HG03442 (cell line): ENCODE data around the gene CEMIP2.
"Not testable (repeated sequence)": the region's sequence is repeated elsewhere in the genome, so short reads cannot be mapped to it uniquely, and the experiment has no call there.

Experiments used
- ATAC-seq: cut with Tn5 transposase; IDR thresholded peaks from one replicate; pipeline ENCODE4 v1.9.1; 2021; ENCODE audit warnings: mild to moderate bottlenecking, moderate library complexity; ENCODE audit not compliant: unreplicated experiment

Gene CEMIP2

DNA sequence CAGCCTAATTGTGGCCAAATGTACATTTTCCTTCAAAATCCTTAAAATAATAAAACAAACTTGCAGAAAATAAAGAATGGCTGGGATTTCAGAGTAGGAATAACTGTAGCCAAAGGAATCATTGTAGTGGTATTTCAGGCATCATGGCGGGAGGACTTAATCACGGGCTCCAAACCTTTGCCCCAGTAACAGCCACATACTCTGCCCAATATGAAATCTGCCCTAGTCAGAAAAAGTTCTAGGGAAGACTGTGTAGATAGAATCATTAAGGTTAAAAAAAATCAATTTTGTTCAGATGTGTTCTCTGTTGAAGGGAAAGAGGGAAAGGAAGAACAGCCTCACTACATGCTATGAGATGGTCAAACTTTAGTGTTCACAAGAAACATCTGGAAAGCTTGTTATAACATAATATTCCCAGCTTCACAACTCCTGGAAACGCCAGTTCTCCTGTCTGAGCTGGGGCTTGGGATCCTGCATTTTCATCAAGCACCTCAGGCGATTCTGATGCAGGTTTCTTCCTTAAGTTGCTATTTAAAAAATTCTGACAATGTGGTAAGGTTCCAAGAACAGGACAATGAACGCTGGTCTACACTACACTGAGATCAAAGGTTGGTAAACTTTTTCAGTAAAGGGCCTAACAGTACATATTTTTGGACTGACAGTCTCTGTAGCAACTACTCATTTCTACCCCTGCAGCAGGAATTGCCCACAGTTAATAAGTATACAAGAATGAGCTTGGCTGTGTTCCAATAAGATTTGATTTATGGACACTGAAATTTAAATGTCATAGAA lies 87.9 kb downstream of the CEMIP2 start:
- ATAC-seq, result peak; percentile 36

DNA sequence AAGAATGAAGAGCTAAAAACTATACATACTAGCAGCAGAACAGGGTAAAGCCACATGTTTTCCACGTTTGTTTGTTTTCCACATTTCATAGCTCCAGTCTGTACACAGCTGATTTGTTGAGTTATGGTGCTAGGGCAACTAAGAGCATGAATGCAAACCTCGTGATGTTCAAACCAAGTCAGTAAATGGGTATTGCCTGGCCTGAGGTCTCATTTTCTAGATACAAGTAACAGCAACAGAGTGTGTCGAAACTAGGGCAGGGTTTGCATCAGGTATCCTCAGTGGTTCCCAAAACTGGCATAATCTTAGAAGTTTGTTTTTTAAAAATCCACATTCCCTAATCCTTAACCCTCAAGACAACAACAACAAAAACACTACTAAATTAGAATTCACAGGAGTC lies 89.3 kb downstream of the CEMIP2 start:
- no peak for ATAC-seq

DNA sequence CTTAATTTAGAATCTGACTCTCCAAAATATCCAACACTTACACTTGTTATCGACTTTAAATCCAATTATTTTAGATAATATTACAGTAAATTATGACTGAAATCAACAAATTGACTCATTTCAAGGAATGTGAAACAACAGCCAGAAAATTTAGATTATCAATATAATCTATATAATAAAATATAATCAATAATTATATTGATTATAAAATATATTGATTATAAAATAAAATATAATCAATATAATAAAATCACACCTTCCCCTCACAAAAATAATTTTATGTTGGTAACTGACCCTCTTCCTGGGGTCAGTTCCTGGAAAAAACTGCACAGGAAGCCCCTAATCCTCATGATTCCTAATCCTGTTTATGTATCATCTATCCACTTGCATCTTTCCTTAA lies 91.1 kb downstream of the CEMIP2 start:
- no peak for ATAC-seq

DNA sequence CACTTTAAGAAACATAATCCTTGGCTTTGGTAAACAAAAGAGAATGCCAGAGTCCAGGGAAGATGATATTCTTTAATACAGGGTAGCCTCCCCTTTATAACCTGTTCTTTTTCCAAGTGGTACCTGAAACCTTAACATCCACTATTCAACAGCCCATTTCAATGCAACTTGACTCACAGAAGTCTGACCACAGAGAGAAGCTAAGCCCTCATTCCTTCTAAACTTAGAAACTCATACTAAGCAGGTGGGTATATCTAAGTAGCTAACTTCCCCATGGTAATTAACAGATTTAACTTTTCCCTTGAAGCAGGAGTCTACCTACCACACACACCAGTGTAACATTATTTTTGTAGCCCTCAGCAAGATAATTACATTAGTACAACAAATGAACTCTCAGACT lies 91.9 kb downstream of the CEMIP2 start:
- no peak for ATAC-seq

DNA sequence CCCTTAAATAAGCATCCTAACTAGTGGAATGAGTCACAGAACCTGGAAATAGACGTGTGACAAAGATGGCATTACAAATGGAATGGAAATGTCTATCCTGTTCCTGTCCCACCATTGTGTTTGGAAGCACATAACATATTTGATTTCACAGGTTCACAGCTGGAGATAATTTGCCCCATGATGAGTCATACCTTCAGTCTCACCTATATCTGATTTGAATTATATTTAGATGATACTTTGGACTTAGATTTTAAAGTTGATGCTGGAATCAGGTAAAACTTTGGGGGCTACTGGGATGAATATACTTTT lies 92.5 kb downstream of the CEMIP2 start:
- no peak for ATAC-seq

DNA sequence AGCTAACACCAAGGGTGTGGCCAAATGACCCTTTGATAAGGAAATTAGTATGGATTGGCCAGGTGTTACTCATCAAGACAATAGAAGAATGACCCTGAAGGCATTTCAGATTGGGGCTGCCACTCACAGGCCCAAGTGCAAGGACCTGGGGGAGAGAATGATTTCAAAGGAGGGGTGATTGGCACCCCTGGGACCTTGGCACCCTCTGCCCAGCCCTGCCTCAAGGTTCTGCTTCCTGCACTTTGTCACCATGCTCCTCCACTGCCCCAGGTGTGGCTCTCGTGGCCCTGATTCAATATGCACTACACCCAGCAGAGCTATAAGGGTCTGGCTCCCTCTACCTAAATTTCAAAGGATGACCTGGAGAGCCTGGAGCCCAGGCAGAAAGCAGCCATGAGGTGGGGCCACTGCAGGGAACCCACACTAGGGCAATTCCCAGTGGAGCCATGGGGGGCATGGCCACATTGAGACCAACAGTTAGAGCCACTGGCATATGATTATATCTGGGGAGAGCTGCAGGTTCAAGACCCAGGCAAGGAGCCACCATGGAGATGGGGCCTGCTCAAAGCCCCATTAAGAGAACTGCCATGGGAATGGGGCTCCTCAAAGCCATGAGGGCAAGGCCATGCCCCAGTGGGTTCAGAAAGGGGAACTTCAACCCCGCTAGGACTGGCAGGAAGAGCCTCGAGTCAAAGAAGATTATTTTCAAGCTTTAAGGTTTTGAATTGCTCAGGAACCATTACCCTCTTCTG lies 93.0 kb downstream of the CEMIP2 start:
- no peak for ATAC-seq

DNA sequence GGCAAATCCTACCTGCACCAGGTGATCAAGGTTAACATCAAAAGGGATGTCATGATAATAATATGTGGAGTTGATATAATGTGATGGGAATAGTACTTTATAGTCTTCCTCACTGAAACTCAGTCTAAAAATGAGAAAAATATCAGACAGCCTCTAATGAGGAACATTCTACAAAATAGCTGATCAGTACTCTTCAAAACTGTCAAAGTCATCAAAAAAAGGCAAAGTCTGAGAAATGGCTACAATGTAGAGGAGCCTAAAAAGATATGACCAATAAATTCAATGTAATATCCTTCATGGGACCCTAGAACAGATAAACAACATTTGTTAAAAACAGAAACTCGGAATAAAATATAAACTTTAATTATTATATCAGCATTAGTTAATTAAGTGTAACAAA lies 95.7 kb downstream of the CEMIP2 start:
- ATAC-seq, result no peak

DNA sequence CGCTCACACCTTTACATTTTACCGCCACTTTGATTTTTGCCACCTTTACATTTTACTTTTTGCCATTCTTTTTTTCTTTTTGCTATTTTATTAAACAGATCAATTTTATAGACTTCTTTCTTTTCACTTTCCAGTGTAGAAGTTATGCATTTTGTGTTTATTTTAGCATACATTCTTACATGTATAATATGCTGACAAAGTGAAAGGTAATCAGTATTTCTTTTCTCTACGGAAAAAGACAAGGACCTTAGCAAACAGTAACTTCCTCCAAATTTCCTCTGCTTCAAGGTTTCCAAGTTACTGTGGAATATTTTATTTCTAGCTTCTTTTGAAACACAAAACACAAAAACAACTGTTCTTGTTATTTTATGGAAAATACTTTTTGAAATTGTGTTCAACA lies 97.0 kb downstream of the CEMIP2 start:
- ATAC-seq, result no peak

DNA sequence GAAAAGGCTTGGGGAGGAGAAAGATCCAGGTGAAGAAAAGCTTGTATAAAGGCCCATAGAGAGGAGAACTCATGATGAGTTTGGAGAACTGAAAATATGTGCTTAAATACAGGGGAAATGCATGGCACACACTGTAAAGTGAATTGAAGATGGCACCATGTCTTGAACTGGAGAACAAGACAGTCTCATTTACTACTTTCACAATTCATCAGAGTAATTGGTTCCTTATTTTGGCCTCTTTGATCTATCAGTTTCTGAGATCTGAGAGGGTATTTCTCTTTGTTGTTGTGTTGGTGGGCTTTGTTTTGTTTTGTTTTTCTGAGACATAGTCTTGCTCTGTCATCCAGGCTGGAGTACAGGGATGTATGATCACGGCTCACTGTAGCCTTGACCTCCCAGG lies 98.2 kb downstream of the CEMIP2 start:
- peak; percentile 76 for ATAC-seq

DNA sequence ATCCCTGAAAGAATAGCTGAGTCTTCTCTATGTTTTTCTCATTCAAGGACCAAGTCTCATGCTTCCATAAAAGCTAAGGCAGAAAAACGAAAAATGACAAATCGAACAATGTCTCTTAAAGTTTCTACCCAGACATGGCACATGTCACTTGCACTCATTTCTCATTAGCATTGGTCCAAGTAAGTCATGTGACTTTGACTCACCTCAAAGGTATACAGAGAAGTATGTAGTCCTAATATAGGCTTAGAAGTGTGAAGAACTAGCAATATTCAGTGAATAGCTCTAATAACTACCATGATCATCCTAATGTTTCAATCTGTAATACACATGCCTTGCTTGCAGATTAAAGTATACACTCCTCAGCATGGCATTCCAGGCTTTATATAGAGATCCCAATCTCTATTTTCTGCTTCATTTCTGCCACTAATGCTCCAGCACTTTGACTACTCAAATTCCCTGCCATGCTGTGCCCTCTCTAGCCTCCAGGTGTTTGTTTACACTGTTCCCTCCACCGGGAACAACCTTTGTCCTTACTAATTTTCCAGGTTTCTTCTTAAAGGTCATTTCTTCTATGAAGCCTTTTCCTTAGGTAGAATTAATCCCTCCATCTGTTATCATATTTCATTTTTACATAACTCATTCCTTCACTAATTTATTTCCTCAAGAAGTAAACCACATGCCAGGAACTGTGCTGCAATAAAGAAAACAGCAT lies 98.9 kb downstream of the CEMIP2 start:
- ATAC-seq, result no peak

DNA sequence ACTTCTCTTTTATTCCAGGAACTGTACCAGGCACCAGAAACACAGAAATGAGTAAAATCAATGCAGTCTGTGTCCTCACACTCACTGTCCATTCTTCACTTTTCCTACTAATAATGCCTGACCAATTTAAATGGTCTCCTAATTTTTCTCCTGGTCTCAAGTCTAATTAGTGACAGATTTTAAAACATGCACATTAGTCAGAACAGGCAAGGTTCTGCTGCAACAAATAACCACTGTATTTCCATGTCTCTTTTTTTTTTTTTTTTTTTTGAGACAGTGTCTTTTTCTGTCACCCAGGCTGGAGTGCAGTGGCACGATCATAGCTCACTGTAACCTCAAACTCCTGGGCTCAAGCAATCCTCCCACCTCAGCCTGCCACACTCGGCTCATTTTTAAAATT lies 99.6 kb downstream of the CEMIP2 start:
- ATAC-seq, result no peak

DNA sequence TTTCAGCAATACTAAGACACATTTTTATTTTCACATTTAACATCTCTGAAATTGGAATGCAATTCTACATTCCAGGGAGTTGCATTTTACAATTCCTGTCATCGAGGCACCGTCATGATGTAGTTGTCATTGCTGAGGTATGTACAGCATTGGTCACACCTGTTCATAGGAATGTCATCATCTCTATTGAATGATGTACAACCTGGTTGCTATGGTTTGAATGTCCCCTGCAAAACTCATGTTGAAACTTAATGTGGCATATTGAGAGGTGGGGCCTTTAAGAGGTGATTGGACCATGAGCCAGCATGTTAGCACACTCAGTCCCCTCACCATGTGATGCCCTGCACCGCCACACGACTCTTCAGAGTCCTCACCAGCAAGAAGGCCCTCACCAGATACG lies 103.1 kb downstream of the CEMIP2 start:
- ATAC-seq, result no peak

DNA sequence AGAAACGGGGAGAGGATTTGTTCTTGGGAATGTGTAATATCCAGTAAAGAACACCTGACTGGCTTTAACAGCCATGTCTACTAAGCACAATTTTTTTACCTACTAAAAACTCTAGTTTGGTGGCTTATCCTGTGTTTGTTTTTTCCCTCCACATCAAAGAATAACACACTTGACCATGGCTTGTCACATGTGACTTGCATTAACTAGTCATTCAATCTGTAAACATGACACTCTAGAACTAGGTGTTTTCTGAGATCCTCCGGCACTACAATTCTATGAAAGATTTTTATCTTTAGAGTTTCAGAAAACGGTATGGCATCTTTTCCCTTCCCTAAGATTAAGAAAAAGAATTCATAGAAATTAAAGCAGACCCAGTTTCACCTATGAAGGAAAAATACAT lies 103.7 kb downstream of the CEMIP2 start:
- no peak for ATAC-seq

DNA sequence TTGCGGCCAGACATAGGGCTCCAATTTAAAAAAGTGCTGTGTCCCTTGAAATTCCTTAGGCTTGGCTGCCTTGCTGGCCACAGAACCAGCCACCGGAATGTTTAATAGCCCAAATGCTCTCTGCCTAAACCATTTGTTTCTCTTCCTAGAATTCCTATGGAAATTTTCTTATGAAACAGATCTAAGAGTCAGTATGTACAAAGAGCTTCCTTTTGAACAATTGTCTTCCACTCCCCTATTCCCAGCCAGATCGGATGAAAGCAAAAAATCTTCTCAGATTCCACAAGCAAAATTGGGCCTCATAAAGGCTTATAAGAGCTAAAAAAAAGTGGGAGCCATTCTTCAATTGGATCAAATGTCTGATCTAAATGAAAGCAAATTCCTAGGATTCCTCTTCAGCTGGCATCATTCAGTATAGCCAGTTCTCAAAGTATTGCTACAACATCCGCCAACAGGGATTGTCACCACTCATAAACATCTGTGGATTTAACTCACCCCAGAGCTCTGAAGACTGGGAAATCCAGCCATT lies 104.3 kb downstream of the CEMIP2 start:
- no peak for ATAC-seq

DNA sequence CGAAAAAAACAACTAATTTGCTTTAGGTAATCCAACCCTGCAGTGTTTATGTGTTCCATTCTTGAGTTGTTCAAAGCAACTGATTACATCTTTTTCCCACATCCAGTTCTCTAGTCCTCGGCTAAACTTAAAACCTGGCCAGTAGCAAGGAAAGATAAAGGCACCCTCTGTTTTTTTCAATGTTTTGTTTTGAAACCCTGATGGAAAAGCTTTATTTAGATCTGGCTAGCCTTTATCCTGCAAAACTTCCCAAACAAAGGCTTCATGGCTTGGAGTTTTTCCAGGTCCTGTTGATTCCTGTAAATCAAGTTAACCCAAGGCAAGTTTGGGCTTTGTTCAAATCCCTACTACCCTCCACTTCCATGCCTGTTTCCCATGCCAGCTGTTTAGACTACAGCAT lies 105.1 kb downstream of the CEMIP2 start:
- no peak for ATAC-seq

DNA sequence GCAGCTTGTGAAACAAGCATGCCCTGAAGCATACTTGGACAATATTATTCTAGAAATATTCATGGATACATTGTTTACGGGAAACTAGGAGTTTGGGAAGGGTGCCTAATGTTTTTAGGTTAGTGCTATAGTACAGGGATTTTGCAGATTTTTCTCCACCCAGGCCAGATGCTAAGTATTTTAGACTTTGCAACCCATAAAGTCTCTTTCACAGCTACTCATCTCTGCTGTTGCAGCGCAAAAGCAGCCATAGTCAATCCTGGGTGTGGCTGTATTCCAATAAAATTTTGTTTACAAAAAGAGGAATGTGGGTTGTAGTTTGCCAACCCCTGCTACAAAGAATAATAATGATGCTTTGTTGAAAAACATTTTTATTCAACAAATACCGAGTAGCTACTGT lies 106.2 kb downstream of the CEMIP2 start:
- ATAC-seq, result no peak

DNA sequence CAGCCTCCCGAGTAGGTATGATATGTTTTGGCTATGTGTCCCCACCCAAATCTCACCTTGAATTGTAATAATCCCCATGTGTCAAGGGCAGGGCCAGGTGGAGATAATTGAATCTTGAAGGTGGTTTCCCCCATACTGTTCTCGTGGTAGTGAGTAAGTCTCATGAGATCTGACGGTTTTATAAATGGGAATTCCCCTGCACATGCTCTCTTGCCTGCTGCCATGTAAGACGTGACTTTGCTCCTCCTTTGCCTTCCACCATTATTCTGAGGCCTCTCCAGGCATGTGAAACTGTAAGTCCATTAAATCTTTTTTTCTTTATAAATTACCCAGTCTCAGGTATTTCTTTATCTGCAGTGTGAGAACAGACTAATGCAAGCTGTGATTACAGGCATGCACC lies 111.0 kb downstream of the CEMIP2 start:
- ATAC-seq, result not testable (repeated sequence)

DNA sequence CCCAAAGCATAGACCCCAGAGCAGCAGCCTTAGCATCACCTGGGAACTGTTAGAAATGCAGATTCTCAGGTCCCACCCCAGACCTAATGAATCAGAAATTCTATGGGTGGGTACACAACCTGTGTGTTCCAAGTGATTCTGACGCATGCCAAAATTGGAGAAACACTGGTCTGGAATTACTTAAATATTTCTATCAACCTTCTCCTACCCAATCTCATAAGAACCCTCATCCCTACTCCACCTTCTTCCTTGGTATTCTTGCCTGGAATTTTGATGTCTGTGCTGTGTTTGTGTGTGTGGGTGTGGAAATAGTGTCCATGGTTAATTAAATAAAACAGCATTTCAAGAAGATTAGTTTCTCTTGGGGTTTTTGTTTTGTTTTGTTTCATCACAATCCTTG lies 111.8 kb downstream of the CEMIP2 start:
- ATAC-seq, result no peak

DNA sequence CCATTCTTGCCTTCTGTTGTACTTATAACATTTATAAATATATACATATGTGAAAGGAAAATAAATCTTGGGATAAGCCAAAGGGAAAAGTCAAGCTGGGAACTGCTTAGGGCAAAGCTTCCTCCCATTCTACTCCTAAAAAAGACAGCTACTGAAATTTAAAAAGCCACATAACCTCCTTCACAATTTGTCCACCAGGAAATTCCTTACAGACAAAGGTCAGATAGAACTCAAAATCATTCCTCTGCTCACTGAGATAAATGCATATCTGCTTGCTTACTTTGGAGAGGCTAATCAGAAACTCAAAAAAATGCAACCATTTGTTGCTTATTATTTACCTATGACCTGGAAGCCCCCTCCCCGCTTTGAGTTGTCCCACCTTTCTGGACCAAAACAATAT lies 112.5 kb downstream of the CEMIP2 start:
- no peak for ATAC-seq

DNA sequence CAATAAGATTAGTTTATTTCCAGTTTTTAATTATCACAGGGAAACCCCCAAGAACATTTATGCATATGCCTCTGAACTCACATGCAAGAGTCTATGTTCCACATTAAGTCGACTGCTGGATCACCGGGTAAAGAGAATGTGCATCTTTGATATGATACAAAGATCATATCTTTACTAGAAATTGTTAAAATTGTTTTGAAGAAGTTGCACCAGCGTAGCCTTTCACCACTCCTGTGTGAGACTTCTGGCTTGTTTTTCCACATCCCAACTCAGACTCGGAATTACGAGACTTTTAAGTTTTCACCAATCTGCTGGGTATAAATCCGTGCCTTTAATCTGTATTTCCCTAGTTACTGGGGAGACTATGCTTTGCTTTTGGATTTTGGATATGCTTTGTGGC lies 113.2 kb downstream of the CEMIP2 start:
- ATAC-seq, result no peak

DNA sequence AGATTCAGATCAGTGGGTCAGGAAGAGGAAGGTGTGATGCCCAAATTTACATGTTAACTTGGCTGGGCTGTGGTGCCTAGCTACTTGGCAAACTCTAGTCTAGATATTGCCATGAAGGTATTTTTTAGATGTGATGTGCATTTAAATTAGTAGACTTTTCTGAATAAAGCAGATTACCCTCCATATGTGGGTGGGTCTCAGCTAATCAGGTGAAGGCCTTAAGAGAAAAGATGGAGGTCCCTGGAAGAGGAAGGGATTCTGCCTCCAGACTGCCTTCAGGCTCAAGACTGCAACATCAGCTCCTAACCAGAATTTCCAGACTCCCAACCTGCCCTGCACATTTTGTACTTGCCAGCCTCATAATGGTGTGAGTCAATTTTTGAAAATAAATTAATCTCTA lies 115.8 kb downstream of the CEMIP2 start:
- no peak for ATAC-seq

DNA sequence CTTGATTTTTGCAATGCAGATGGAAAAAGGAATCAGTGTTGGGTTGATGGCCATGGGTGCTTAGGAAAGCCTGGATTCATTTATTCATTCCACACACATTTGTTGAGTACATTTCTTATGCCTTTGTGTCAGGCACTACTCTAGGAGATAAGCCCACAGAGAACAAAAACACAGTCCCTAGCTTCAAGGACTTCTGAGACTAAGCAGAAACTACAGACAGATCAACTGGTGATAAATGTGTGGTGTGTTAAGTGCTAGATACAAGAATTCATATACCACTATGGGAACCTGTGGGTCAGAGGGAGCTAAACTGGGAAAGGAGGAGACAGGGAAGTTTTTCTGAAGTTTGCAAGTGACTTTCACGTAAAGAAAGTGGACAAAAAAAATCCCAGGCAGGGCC lies 119.9 kb downstream of the CEMIP2 start:
- ATAC-seq, result no peak
